ENCODE measurements around the gene VAMP8. TPM values are rescaled to one million over a fixed set of nuclear protein-coding genes. Genes with fewer than 3 reads are reported as not detected.

The VAMP8 gene
- total and polyA plus RNA-seq, 2 of the 8 experiments (the other 6 are each of a cell fraction or from before 2014, with no cell fraction given), result 34.4 to 69.7 TPM

DNA sequence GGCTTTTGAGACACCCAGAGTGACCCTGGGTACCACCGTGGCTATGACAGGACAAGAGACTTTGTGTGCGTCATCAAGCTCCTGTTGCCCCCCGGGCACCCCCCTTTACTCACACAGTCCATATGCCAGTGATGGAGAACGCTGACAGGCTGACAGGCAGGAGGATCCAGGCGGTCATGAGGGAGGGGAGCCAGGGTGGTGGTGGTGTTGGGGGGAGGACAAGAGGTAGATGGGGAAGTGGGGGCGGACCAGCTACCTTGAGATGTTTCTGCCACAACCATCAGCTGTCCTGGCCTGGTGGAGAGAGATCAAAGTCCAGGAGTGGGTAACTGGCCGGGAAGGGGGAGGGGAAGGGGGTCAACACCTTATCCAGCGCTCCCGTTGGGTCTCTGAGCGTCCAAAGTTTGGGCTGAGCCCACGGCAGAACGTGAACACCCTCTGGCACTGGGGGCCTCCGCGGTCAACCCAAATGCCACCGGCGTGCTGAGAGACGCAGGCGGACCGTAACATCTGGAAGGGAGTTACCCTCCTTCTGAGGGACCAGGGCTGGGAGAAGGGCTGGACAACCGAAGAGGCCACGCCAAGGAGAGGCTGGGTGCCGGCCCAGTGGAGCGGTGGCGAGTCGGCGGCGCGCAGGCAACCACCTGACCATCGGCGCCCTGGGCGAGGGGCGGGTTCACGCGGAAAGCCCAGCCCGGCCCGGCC, 24.5 kb downstream of the VAMP8 start (continued):
- no peak for TF ChIP-seq MAFK (IDR thresholded peaks at IDR 0.05; ENCODE audit: low read depth, low read length)

Measured in H1 (cell line).